A549 (cell line): ENCODE results near the gene PPP1R15A. TPM values are rescaled to one million over a fixed set of nuclear protein-coding genes. Genes with fewer than 3 reads are reported as not detected.

Experiments used
- ATAC-seq, 2 experiments: fragments of 200-7000 bp in 1 of 2; fragments of >200 bp in 1 of 2; cut with Nextera tagmentation in 1 of 2; cut with Tn5 transposase in 1 of 2; 3 replicates each; pipeline versions ENCODE4 v1.8.0 to v1.9.1; 2018 to 2020; ENCODE audit warnings: mild to moderate bottlenecking in 1 of 2, moderate library complexity in 1 of 2
- CTCF ChIA-PET: fragments of 300-600 bp; sonication (Branson Sonifier 250); formaldehyde crosslinking; extraction: SDS; loops from one replicate; lab custom pipeline; 2021; ENCODE audit warnings: antibody characterized with exemption, inconsistent platforms; lab: Yijun Ruan, JAX
- POLR2A ChIA-PET: fragments of 350-600 bp; formaldehyde crosslinking; extraction: SDS; loops from one replicate; lab custom pipeline; 2021; ENCODE audit warnings: antibody characterized with exemption, inconsistent platforms; lab: Yijun Ruan, JAX
- DNase-seq, 2 experiments: peaks; one replicate each; pipeline versions ENCODE4 v3.0.0 to v3.0.0-alpha.2; 2011 to 2016; ENCODE audit warnings: low read depth in 1 of 2, low spot score in 1 of 2
- FAIRE-seq: peaks from 2 replicates; lab custom pipeline; 2011; peaks lifted over from hg19 to GRCh38; lab: Jason Lieb, UNC
- H3K27ac ChIP-seq, 2 experiments: fragments of >200 bp; sonication (Bioruptor Twin); formaldehyde crosslinking; 3 replicates each; pipeline ENCODE4 v1.5.1; 2016 to 2017
- H3K4me1 ChIP-seq: fragments of >200 bp; sonication (Bioruptor Twin); formaldehyde crosslinking; 3 replicates; pipeline ENCODE4 v1.6.1; 2016
- H3K4me2 ChIP-seq: fragments of >200 bp; sonication (Bioruptor Twin); formaldehyde crosslinking; 3 replicates; pipeline ENCODE4 v1.6.1; 2016
- H3K4me3 ChIP-seq: fragments of >200 bp; sonication (Bioruptor Twin); formaldehyde crosslinking; 3 replicates; pipeline ENCODE4 v1.5.1; 2016
- H3K9me3 ChIP-seq: fragments of >200 bp; sonication (Bioruptor Twin); formaldehyde crosslinking; 3 replicates; pipeline ENCODE4 v1.6.1; 2016
- ATOH8 ChIP-seq: fragments of 250-450 bp; sonication (Bioruptor Pico); IDR thresholded peaks from 2 replicates; pipeline ENCODE4 v1.5.0; 2020; ENCODE audit warnings: low read depth, mild to moderate bottlenecking, moderate library complexity
- BCL3 ChIP-seq: fragments of >200 bp; sonication (Bioruptor Twin); formaldehyde crosslinking; IDR thresholded peaks from 3 replicates; pipeline ENCODE4 v1.6.1; 2016
- CBX8 ChIP-seq: fragments of 200-600 bp; sonication (generic); IDR thresholded peaks from 2 replicates; pipeline ENCODE4 v1.6.1; 2016
- CHD2 ChIP-seq: fragments of 150-350 bp; IDR thresholded peaks from 2 replicates; pipeline ENCODE4 v1.6.1; 2014; ENCODE audit warnings: low read length; ENCODE audit not compliant: partially characterized antibody
- EHF ChIP-seq: fragments of 250-450 bp; sonication (Bioruptor Pico); IDR thresholded peaks from 2 replicates; pipeline ENCODE4 v1.5.0; 2020; ENCODE audit warnings: mild to moderate bottlenecking
- ESRRA ChIP-seq: fragments of 150-350 bp; IDR thresholded peaks from 2 replicates; pipeline ENCODE4 v1.6.1; 2014; ENCODE audit warnings: mild to moderate bottlenecking, low read length, borderline replicate concordance
- FOSL2 ChIP-seq, 2 experiments: fragments of 450-650 bp in 1 of 2; fragments of >200 bp in 1 of 2; sonication (Bioruptor Twin) in 1 of 2; formaldehyde crosslinking; IDR thresholded peaks; 2 replicates each; pipeline versions ENCODE4 v1.5.0 to v1.6.1; 2016 to 2020; ENCODE audit warnings: mild to moderate bottlenecking in 1 of 2, moderate library complexity in 1 of 2
- GATA3 ChIP-seq: IDR thresholded peaks from 2 replicates; pipeline ENCODE4 v1.6.1; 2012; ENCODE audit warnings: borderline replicate concordance
- HOXB5 ChIP-seq: fragments of 250-450 bp; sonication (Bioruptor Pico); IDR thresholded peaks from 2 replicates; pipeline ENCODE4 v1.5.0; 2020; ENCODE audit warnings: mild to moderate bottlenecking, moderate library complexity
- JUN ChIP-seq, 2 experiments: fragments of >200 bp; sonication (Bioruptor Twin); formaldehyde crosslinking; IDR thresholded peaks; 2 replicates in 1 of 2; 3 replicates in 1 of 2; pipeline ENCODE4 v1.6.1; 2016 to 2017
- KDM1A ChIP-seq: fragments of 200-600 bp; sonication (generic); IDR thresholded peaks from 2 replicates; pipeline ENCODE4 v1.6.1; 2016; ENCODE audit warnings: low read depth, mild to moderate bottlenecking
- MAX ChIP-seq: IDR thresholded peaks from 2 replicates; pipeline ENCODE4 v1.6.1; 2012
- MYC ChIP-seq: IDR thresholded peaks from 2 replicates; pipeline ENCODE4 v1.6.1; 2012; ENCODE audit warnings: mild to moderate bottlenecking, inconsistent platforms, low read length, improper control_type of control experiment, borderline replicate concordance
- NPAS2 ChIP-seq: fragments of 250-450 bp; sonication (Bioruptor Pico); IDR thresholded peaks from 2 replicates; pipeline ENCODE4 v1.8.0; 2022; ENCODE audit warnings: mild to moderate bottlenecking, moderate library complexity, borderline replicate concordance
- POLR2A ChIP-seq: IDR thresholded peaks from 2 replicates; pipeline ENCODE4 v1.6.1; 2012; ENCODE audit warnings: mild to moderate bottlenecking, low read length
- REST ChIP-seq: fragments of 200-600 bp; sonication (generic); IDR thresholded peaks from 2 replicates; pipeline ENCODE4 v1.6.1; 2016; ENCODE audit warnings: antibody characterized with exemption, mild to moderate bottlenecking, moderate library complexity
- RNF2 ChIP-seq: fragments of 200-600 bp; sonication (generic); IDR thresholded peaks from 2 replicates; pipeline ENCODE4 v1.6.1; 2016; ENCODE audit warnings: low read depth, mild to moderate bottlenecking, antibody characterized with exemption, moderate library complexity, borderline replicate concordance
- SMC3 ChIP-seq: fragments of >200 bp; sonication (Bioruptor Twin); formaldehyde crosslinking; IDR thresholded peaks from 3 replicates; pipeline ENCODE4 v1.6.1; 2018; ENCODE audit warnings: inconsistent platforms
- TFCP2L1 ChIP-seq: fragments of 250-450 bp; sonication (Bioruptor Pico); IDR thresholded peaks from 2 replicates; pipeline ENCODE4 v1.5.0; 2021; ENCODE audit warnings: mild to moderate bottlenecking
- ZC3H11A ChIP-seq: fragments of 450-650 bp; IDR thresholded peaks from 2 replicates; pipeline ENCODE4 v1.6.1; 2014; ENCODE audit warnings: antibody characterized with exemption, mild to moderate bottlenecking
- ZNF302 ChIP-seq: fragments of 250-450 bp; sonication (Bioruptor Pico); IDR thresholded peaks from 2 replicates; pipeline ENCODE4 v1.9.0; 2021; ENCODE audit warnings: inconsistent platforms, mild to moderate bottlenecking, moderate library complexity
- WGBS: methylation state at CpG from one replicate; pipeline ENCODE4 v1.1.6; 2017; ENCODE audit errors: missing lambda C conversion rate; 5-methylcytosine and 5-hydroxymethylcytosine counted together
- polyA plus RNA-seq, 4 experiments: library from polyadenylated mRNA; depleted of rRNA in 3 of 4; stranded (reverse); fragments of >200 nt; fragmentation: RNase III in 1 of 4; extraction: RNeasy Plus Mini Kit Qiagen cat#74134 plus additional on column Dnase treatment in 1 of 4; gene quantifications; 2 replicates in 3 of 4; 3 replicates in 1 of 4; pipeline ENCODE4 v1.2.3, GENCODE V29; 2011 to 2017

PPP1R15A gene
- polyA plus RNA-seq, 2 of the 4 experiments (the other 2 are of a cell fraction) = 29.7 to 74.2 TPM

GRCh38 chr19:48872884-48873475 lies 759 bp downstream of the PPP1R15A start (continued):
- peak; percentile 80 for TF ChIP-seq MAX
- TF ChIP-seq MYC = peak; percentile 46; the same call in 1 of the 2 replicates
- TF ChIP-seq ZNF302 (CRISPR knock-in tag) = no peak
- no peak; the same call in none of the 2 replicates for TF ChIP-seq REST
- peak; percentile 48; the same call in 1 of the 2 replicates for TF ChIP-seq GATA3
- TF ChIP-seq ZC3H11A = no peak
- no peak for TF ChIP-seq KDM1A
- TF ChIP-seq ATOH8 (CRISPR knock-in tag) = peak; percentile 65; the same call in 1 of the 2 replicates
- TF ChIP-seq CBX8 = no peak
- peak; percentile 24; the same call in 1 of the 2 replicates for TF ChIP-seq EHF (CRISPR knock-in tag)
- TF ChIP-seq HOXB5 (CRISPR knock-in tag) = no peak
- peak; percentile 81 for TF ChIP-seq CHD2
- TF ChIP-seq SMC3 = no peak; the same call in 2 of the 3 replicates
- no peak for TF ChIP-seq RNF2
- TF ChIP-seq BCL3 = no peak
- TF ChIP-seq TFCP2L1 (CRISPR knock-in tag) = peak; percentile 97
- no peak for TF ChIP-seq NPAS2 (CRISPR knock-in tag)
- TF ChIP-seq, all 56 proteins: peak for 17

GRCh38 chr19:48873476-48874302 lies 1.5 kb downstream of the PPP1R15A start:
- peak overlapping the region; percentile 88 for H3K4me2 ChIP-seq
- peak overlapping the region; percentile 95 to 97 for H3K27ac ChIP-seq
- ChIA-PET CTCF (interaction anchor here (0.6 to 13.7 kb wide), 15 partner anchors 9 to 120 kb away, joined by 3 to 121 read pairs (median 4); partner anchors contain the start of genes GYS1, HSD17B14, NUCB1 and RUVBL2), POLR2A (interaction anchor here (0.5 to 8.9 kb wide), 8 partner anchors 27 to 120 kb away, joined by 3 to 175 read pairs (median 6); partner anchors contain the start of genes BAX, FTL, GYS1 and NUCB1)
- FAIRE-seq (no peak), DNase-seq (peak in 1 of 2 experiments; percentile 51), ATAC-seq (no peak)
- TF ChIP-seq ZC3H11A (no peak), FOSL2 (IDR thresholded peaks at IDR 0.05) (0 out of 2 replicates have a peak, but pooled peaks have one; percentile 5), FOSL2 (CRISPR knock-in tag; IDR thresholded peaks at IDR 0.05) (no peak), JUN (IDR thresholded peaks at IDR 0.05) (0 out of 5 replicates have a peak, but pooled peaks of 1 of the 2 experiments have one; percentile 6), ESRRA (no peak), POLR2A (no peak)
- 44% methylated on average over 14 of the region's 14 CpGs for WGBS
- H3K4me3 ChIP-seq = peak overlapping the region; percentile 92
- no peaks in the 10 kb centered on the region for H3K9me3 ChIP-seq
- peaks cover 32% of the 10 kb centered on the region for H3K4me1 ChIP-seq
